Measurements from ENCODE around the gene PFKFB4.

The PFKFB4 gene

GRCh38 chr3:48588230-48588629, 31.6 kb upstream of the PFKFB4 start:
- intact Hi-C loops (cut with DNase I): no loop called here
- peak in 5 of 42 donors; percentile 12 to 36 (median 18) for DNase-seq

- intact Hi-C loops (cut with DNase I): no loop called here
- DNase-seq: no peak
Observed at GRCh38 chr3:48587686-48588085, 31.1 kb upstream of the PFKFB4 start.

DNA sequence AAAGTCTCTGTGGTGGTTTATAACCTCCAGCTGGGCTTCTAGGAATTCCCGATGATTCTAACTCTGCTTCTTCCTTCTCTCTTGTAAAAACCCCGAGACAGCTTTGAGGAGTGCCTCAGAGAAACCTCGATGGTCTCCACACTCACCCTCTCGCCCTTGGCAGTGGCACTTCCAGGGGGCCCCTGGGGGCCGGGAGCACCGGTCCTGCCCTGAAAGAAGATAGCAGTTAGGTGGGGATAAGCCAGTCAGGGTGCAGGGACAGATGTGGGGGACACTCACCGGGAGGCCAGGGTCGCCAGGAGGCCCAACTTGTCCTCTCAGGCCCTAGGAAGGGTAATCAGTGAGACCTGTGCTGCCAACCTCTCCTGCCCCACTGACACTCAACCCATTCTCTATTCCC, 28.8 kb upstream of the PFKFB4 start:
- no peak for DNase-seq
- intact Hi-C loops (cut with DNase I): no loop called here

- intact Hi-C loops (cut with DNase I): no loop called here
- DNase-seq: no peak
Observed at GRCh38 chr3:48584836-48585235, 28.2 kb upstream of the PFKFB4 start.

- intact Hi-C loops (cut with DNase I): no loop called here
- no peak for DNase-seq
Observed at GRCh38 chr3:48581621-48582481, 25.2 kb upstream of the PFKFB4 start.

- intact Hi-C loops (cut with DNase I): no loop called here
- no peak for DNase-seq
Observed at GRCh38 chr3:48576647-48577046, 20.0 kb upstream of the PFKFB4 start.

GRCh38 chr3:48575366-48575765, 18.8 kb upstream of the PFKFB4 start:
- DNase-seq: no peak
- intact Hi-C loops (cut with DNase I): no loop called here

DNA sequence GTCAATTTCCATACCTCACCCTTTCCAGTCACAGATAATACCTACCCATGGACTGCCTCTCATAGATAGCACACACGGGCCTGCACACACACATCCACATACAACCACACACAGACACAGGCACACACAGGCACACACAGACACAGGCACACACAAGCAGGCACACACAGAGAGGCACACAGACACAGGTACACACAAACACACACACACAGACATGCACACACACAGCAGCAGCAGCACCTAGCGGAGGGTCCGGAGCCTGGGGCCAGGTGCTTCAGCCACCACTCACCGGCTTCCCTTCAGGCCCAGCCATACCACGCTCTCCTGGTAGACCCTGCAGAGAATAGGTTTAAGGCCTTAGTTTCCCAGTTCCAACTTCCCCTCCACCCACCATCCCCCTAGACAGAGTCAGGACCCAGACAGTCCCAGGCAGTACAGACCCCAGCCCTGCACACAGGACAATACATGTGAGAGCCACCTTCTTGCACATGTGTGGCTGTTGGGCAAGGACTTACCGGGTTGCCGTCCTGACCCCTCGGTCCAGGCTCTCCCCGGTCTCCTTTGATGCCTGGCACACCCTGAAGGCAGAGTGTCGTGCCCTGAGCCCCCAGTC, 17.5 kb upstream of the PFKFB4 start:
- intact Hi-C loops (cut with DNase I): no loop called here
- no peak for DNase-seq

DNA sequence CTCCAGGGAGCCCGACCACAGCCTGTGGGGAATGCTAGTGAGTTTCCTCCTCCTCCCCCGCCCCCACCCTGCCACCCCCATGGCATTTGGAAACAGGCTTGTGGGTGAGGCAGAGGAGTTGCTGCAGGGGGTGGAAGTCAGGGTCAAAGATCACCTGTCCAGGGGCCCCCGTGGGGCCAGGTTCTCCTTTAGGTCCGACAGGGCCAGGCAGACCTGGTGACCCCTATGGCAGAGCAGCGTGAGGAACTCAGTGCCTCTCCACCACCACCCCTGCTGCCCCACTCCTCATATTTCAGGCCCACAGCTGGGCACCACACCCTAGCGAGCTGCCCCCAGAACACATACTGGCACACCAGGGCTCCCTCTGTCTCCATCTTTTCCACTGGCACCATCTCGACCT, 15.9 kb upstream of the PFKFB4 start:
- intact Hi-C loops (cut with DNase I): no loop called here
- no peak for DNase-seq

DNA sequence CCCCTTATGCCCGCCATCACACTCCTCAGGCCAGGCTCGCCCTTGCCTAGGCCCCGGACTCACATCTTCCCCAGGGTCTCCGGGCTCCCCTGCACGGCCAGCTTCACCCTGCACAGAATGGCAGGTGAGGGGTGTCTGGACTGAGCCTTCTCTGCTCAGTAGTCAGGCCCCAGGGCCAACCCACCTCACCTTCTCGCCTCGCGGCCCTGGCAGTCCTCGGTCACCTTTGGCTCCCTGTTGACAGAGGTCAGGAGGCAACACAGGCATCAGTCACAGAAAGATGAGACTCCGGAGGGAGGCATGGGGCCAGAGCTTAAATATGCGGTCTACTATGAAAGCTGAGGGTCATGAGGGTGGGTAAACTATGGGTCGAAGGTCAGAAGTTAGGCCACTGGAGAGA, 15.3 kb upstream of the PFKFB4 start:
- DNase-seq: no peak
- intact Hi-C loops (cut with DNase I): no loop called here

DNA sequence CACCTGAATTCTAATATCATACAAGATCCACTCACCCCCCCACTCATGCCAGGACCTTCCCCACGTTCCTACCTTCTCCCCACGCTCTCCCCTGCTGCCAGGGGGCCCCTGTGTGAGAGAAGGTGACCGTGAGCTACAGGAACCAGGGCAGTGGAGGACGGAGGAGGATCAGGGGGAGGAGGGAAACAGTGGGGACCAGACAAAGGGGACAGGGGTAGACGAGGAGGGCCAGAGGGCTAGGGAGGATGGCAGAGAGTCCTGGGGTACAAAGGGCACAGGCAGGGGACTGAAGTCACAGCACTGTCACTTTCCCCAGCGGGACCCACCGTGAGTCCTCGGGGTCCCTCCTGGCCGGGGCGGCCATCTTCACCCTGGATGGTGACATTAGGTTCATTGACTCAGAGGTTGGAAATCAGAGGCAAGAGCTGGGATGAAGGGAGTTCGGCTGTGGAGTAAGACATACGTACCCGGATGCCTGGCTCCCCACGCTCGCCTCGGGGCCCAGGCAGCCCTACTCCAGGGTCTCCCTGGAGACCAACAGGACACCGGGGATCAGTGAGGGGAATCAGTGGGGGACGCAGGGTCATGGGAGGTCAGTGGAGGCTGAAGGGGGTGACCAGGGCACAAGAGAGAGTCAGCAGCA, 13.3 kb upstream of the PFKFB4 start:
- intact Hi-C loops (cut with DNase I): no loop called here
- no peak for DNase-seq

DNA sequence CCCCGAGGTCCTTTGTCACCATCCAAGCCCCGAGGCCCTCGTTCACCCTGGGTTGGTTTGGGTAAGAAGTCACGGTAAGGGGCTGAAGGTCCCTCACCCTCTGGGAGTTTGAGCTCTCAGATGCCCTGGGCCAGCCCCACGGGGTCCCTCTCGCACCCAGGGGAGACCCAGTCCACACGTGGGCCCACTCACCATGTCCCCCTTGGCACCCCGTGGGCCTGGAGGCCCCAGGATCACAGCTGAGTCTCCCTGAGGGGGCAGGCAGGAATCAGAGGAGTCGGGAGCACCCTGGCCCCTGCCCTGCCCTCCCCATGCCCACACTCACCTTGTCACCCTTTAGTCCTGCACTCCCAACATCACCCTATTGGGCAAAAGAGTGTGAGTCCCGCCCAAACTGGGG, 12.8 kb upstream of the PFKFB4 start:
- DNase-seq: no peak
- intact Hi-C loops (cut with DNase I): no loop called here

GRCh38 chr3:48568476-48568875, 11.9 kb upstream of the PFKFB4 start:
- DNase-seq: no peak
- intact Hi-C loops (cut with DNase I): no loop called here

DNA sequence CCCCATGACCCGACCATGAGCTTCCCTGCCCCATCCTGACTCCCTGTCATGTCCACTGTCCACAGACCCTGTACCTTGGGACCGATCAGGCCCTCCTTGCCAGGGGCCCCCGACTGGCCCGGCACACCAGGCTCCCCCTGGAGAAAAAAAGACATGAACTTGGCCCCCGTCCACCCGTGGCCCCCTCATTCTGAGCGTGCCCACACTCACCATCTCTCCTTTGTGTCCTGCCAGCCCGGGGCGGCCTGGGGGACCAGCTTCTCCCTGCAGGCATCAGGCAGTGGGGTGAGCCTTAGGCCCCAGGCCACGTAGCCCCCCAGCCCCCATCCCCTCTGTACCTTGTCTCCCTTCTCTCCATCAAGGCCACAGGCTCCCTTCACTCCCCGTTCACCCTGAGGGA, 10.9 kb upstream of the PFKFB4 start:
- intact Hi-C loops (cut with DNase I): no loop called here
- no peak for DNase-seq

DNA sequence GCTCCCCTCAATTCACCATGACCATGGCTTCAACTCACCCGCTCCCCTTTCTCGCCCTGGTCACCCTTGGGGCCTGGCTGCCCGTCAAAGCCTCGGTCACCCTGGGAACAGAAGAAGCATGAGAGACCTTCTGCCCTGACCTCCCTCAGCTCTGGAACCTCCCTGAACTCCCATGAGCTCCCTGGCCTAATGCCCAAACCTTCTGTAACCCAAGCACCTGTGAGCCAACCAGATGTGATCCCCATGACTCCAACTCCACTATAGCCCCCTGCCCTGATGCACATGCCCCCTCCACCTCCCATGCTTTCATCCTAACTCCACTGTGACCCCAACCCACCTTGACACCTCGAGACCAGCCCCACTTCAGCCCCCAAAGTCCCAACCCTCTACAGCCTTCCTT, 10.5 kb upstream of the PFKFB4 start:
- DNase-seq: no peak
- intact Hi-C loops (cut with DNase I): no loop called here

- DNase-seq: no peak
- intact Hi-C loops (cut with DNase I): no loop called here
Observed at GRCh38 chr3:48566401-48566760, 9.8 kb upstream of the PFKFB4 start.

GRCh38 chr3:48565591-48566400, 9.2 kb upstream of the PFKFB4 start:
- no peak for DNase-seq
- intact Hi-C loops (cut with DNase I): no loop called here

- no peak for DNase-seq
- intact Hi-C loops (cut with DNase I): no loop called here
Observed at GRCh38 chr3:48565186-48565585, 8.6 kb upstream of the PFKFB4 start.

GRCh38 chr3:48564667-48565066, 8.1 kb upstream of the PFKFB4 start:
- no peak for DNase-seq
- intact Hi-C loops (cut with DNase I): no loop called here

GRCh38 chr3:48564022-48564421, 7.4 kb upstream of the PFKFB4 start:
- intact Hi-C loops (cut with DNase I): no loop called here
- DNase-seq: peak in 41 of 42 donors; percentile 40 to 90 (median 71)
